ENCODE data around the gene MRPL46.

DNA sequence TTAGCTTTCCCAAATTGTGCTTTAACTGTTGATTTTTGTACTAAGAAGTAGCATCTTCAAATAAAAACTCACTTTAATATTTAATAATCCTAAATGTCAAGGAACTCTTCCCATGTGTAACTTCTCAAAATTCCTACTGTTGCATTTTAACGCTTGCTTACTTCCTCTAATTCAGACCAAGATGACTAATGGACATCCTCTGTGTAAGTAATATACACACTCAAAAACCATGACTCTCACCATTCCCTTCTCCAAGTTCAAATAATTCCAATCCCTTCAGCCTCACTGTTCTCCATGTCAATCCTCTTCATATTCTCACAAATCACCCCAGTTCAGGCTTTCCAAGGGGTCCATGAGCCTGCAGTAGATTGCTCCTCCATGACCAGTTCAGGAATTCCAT lies 13.0 kb downstream of the MRPL46 start:
- TF ChIP-seq, protein P1, sequence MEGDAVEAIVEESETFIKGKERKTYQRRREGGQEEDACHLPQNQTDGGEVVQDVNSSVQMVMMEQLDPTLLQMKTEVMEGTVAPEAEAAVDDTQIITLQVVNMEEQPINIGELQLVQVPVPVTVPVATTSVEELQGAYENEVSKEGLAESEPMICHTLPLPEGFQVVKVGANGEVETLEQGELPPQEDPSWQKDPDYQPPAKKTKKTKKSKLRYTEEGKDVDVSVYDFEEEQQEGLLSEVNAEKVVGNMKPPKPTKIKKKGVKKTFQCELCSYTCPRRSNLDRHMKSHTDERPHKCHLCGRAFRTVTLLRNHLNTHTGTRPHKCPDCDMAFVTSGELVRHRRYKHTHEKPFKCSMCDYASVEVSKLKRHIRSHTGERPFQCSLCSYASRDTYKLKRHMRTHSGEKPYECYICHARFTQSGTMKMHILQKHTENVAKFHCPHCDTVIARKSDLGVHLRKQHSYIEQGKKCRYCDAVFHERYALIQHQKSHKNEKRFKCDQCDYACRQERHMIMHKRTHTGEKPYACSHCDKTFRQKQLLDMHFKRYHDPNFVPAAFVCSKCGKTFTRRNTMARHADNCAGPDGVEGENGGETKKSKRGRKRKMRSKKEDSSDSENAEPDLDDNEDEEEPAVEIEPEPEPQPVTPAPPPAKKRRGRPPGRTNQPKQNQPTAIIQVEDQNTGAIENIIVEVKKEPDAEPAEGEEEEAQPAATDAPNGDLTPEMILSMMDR (IDR thresholded peaks at IDR 0.05; ENCODE audit: low read length), result no peak
- TF ChIP-seq EZH2 (IDR thresholded peaks at IDR 0.05; ENCODE audit: borderline replicate concordance, low read length), result no peak
